Nephron progenitor cell (in vitro differentiated cells): Measurements from ENCODE around the gene CXADR.
A peak's percentile ranks its signal among the peaks of the same experiment; 100 is the strongest.

ENCODE experiments used
- DNase-seq: peaks from one replicate; pipeline ENCODE4 v3.0.0; 2021
- H3K27ac Mint-ChIP-seq: 2 replicates; pipeline ENCODE4 v1.8.0; 2021; ENCODE audit warnings: mild to moderate bottlenecking, moderate library complexity, mixed read lengths
- H3K27me3 Mint-ChIP-seq: 2 replicates; pipeline ENCODE4 v1.8.0; 2021; ENCODE audit warnings: mild to moderate bottlenecking, low read depth, mixed read lengths; ENCODE audit not compliant: poor library complexity
- H3K36me3 Mint-ChIP-seq: 2 replicates; pipeline ENCODE4 v1.8.0; 2021; ENCODE audit warnings: low read depth, mixed read lengths
- H3K4me1 Mint-ChIP-seq: 2 replicates; pipeline ENCODE4 v1.8.0; 2021; ENCODE audit warnings: mixed read lengths
- H3K4me3 Mint-ChIP-seq: 2 replicates; pipeline ENCODE4 v1.8.0; 2021; ENCODE audit warnings: mild to moderate bottlenecking, moderate library complexity, mixed read lengths
- H3K9me3 Mint-ChIP-seq: 2 replicates; pipeline ENCODE4 v1.8.0; 2021; ENCODE audit warnings: mild to moderate bottlenecking, moderate library complexity, mixed read lengths
- CTCF ChIP-seq: fragments of 200-600 bp; sonication (generic); IDR thresholded peaks from 2 replicates; pipeline ENCODE4 v1.5.0; 2021; ENCODE audit warnings: antibody characterized with exemption

Gene CXADR

GRCh38 chr21:17607684-17608083 is 94.8 kb downstream of the CXADR start:
- Mint-ChIP-seq H3K27me3 (no peaks in the 10 kb centered on the region), H3K36me3 (peaks cover 62% of the 10 kb centered on the region), H3K9me3 (no peaks in the 10 kb centered on the region), H3K4me3 (no peak overlapping the region), H3K27ac (no peak overlapping the region), H3K4me1 (peaks cover 25% of the 10 kb centered on the region)
- TF ChIP-seq CTCF, result no peak
- no peak for DNase-seq

GRCh38 chr21:17609681-17610080 is 96.8 kb downstream of the CXADR start:
- H3K9me3 Mint-ChIP-seq, result no peaks in the 10 kb centered on the region
- peaks cover 5% of the 10 kb centered on the region for H3K27me3 Mint-ChIP-seq
- TF ChIP-seq CTCF, result no peak
- H3K36me3 Mint-ChIP-seq, result peaks cover 42% of the 10 kb centered on the region
- H3K27ac Mint-ChIP-seq, result no peak overlapping the region
- DNase-seq, result no peak
- peaks cover 25% of the 10 kb centered on the region for H3K4me1 Mint-ChIP-seq
- peak overlapping the region; percentile 89 for H3K4me3 Mint-ChIP-seq

GRCh38 chr21:17610911-17611310 is 98.1 kb downstream of the CXADR start:
- peak overlapping the region; percentile 89 for H3K4me3 Mint-ChIP-seq
- H3K27ac Mint-ChIP-seq, result peak overlapping the region; percentile 85
- DNase-seq, result peak; percentile 9
- no peak for TF ChIP-seq CTCF
- H3K4me1 Mint-ChIP-seq, result peaks cover 25% of the 10 kb centered on the region
- H3K27me3 Mint-ChIP-seq, result peaks cover 5% of the 10 kb centered on the region
- H3K36me3 Mint-ChIP-seq, result peaks cover 36% of the 10 kb centered on the region
- no peaks in the 10 kb centered on the region for H3K9me3 Mint-ChIP-seq

GRCh38 chr21:17611414-17612022 is 98.7 kb downstream of the CXADR start:
- peaks cover 25% of the 10 kb centered on the region for H3K4me1 Mint-ChIP-seq
- no peak for TF ChIP-seq CTCF
- H3K9me3 Mint-ChIP-seq, result no peaks in the 10 kb centered on the region
- peaks cover 36% of the 10 kb centered on the region for H3K36me3 Mint-ChIP-seq
- H3K27me3 Mint-ChIP-seq, result peaks cover 5% of the 10 kb centered on the region
- H3K4me3 Mint-ChIP-seq, result peak overlapping the region; percentile 89
- H3K27ac Mint-ChIP-seq, result peak overlapping the region; percentile 98
- peak; percentile 70 for DNase-seq

GRCh38 chr21:17612023-17612564 is 99.3 kb downstream of the CXADR start:
- H3K9me3 Mint-ChIP-seq, result no peaks in the 10 kb centered on the region
- H3K27me3 Mint-ChIP-seq, result peaks cover 5% of the 10 kb centered on the region
- DNase-seq, result no peak

More at GRCh38 chr21:17612023-17612564, 99.3 kb downstream of the CXADR start:
- Mint-ChIP-seq H3K4me3 (peak overlapping the region; percentile 89), H3K27ac (peak overlapping the region; percentile 98), H3K4me1 (peaks cover 25% of the 10 kb centered on the region), H3K36me3 (peaks cover 34% of the 10 kb centered on the region)
- TF ChIP-seq CTCF, result no peak
